ENCODE data around the gene CC2D2A.

CC2D2A gene

GRCh38 chr4:15469402-15470127, at the start of gene CC2D2A:
Gene CC2D2A, plus strand, starts transcription at chr4:15469882. Its CDS starts 6,051 bp downstream, at chr4:15475933.
- DNase-seq, result no peak

- no peak for DNase-seq
These were observed 49.0 kb upstream of the CC2D2A start for GRCh38 chr4:15420642-15421041.

GRCh38 chr4:15423285-15423711, 46.4 kb upstream of the CC2D2A start:
- no peak for DNase-seq

- no peak for DNase-seq
These were observed 44.2 kb upstream of the CC2D2A start for GRCh38 chr4:15425520-15425919.

- DNase-seq, result no peak
These were observed 42.5 kb upstream of the CC2D2A start for GRCh38 chr4:15427161-15427560.

- DNase-seq, result no peak
These were observed 42.0 kb upstream of the CC2D2A start, which contains the start of gene C1QTNF7 for GRCh38 chr4:15427701-15428100. Gene C1QTNF7, plus strand, starts transcription at chr4:15428033. Its CDS starts 7,711 bp downstream, at chr4:15435744.

GRCh38 chr4:15428611-15429010, 41.1 kb upstream of the CC2D2A start:
- no peak for DNase-seq

GRCh38 chr4:15434091-15434490, 35.6 kb upstream of the CC2D2A start:
- no peak for DNase-seq

- DNase-seq, result no peak
These were observed 35.0 kb upstream of the CC2D2A start for GRCh38 chr4:15434676-15435075.

GRCh38 chr4:15436513-15436912, 33.2 kb upstream of the CC2D2A start:
- no peak for DNase-seq

GRCh38 chr4:15438939-15439524, 30.6 kb upstream of the CC2D2A start:
- DNase-seq, result no peak

- no peak for DNase-seq
These were observed 26.1 kb upstream of the CC2D2A start for GRCh38 chr4:15443371-15444160.

GRCh38 chr4:15444276-15444675, 25.4 kb upstream of the CC2D2A start:
- DNase-seq, result no peak

GRCh38 chr4:15444879-15445547, 24.7 kb upstream of the CC2D2A start:
- DNase-seq, result no peak

- DNase-seq, result no peak
These were observed 18.4 kb upstream of the CC2D2A start for GRCh38 chr4:15451181-15451865.

GRCh38 chr4:15451866-15452765, 17.6 kb upstream of the CC2D2A start:
- DNase-seq, result no peak

GRCh38 chr4:15455290-15455689, 14.4 kb upstream of the CC2D2A start:
- DNase-seq, result no peak

GRCh38 chr4:15457406-15458201, 12.1 kb upstream of the CC2D2A start:
- DNase-seq, result peak in 1 of 2 experiments; percentile 54

- DNase-seq, result no peak
These were observed 11.1 kb upstream of the CC2D2A start for GRCh38 chr4:15458616-15459015.

- DNase-seq, result no peak
These were observed 10.0 kb upstream of the CC2D2A start for GRCh38 chr4:15459706-15460105.

- DNase-seq, result no peak
These were observed 3.1 kb upstream of the CC2D2A start for GRCh38 chr4:15466596-15466995.
